WTC11 (cell line): ENCODE results near the gene WDR33. TPM values are rescaled to one million over a fixed set of nuclear protein-coding genes. Genes with fewer than 3 reads are reported as not detected.
A peak's percentile ranks its signal among the peaks of the same experiment; 100 is the strongest.

Source experiments
- ATAC-seq: fragments of 200-7000 bp; cut with Tn5 transposase; 2 replicates; pipeline ENCODE4 v1.10.0; 2021; ENCODE audit warnings: mild to moderate bottlenecking, moderate library complexity
- CTCF ChIA-PET: fragments of 300-600 bp; sonication (Branson Sonifier 250); formaldehyde crosslinking; loops from one replicate; lab custom pipeline; 2021; ENCODE audit warnings: antibody characterized with exemption; lab: Charles Lee
- POLR2A ChIA-PET: fragments of 350-600 bp; sonication (Branson Sonifier 250); formaldehyde crosslinking; loops from one replicate; lab custom pipeline; 2021; ENCODE audit warnings: antibody characterized with exemption; lab: Charles Lee
- DNase-seq: peaks from one replicate; pipeline ENCODE4 v3.0.0; 2021; ENCODE audit warnings: low spot score
- H3K27ac Mint-ChIP-seq: 2 replicates; pipeline ENCODE4 v1.8.0; 2021; ENCODE audit warnings: mixed read lengths
- H3K27me3 Mint-ChIP-seq: 2 replicates; pipeline ENCODE4 v1.8.0; 2021; ENCODE audit warnings: low read depth, mild to moderate bottlenecking, moderate library complexity, mixed read lengths
- H3K36me3 Mint-ChIP-seq: 2 replicates; pipeline ENCODE4 v1.8.0; 2021; ENCODE audit warnings: mixed read lengths
- H3K4me1 Mint-ChIP-seq: 2 replicates; pipeline ENCODE4 v1.8.0; 2022; ENCODE audit warnings: mixed read lengths
- H3K4me3 Mint-ChIP-seq: 2 replicates; pipeline ENCODE4 v1.8.0; 2021; ENCODE audit warnings: mild to moderate bottlenecking, moderate library complexity, mixed read lengths
- H3K9me3 Mint-ChIP-seq: 2 replicates; pipeline ENCODE4 v1.8.0; 2021; ENCODE audit warnings: mixed read lengths
- ATF6 ChIP-seq: sonication (generic); formaldehyde crosslinking; IDR thresholded peaks from 2 replicates; pipeline ENCODE4 v1.8.1; 2023; ENCODE audit warnings: mild to moderate bottlenecking, missing genetic modification reagents
- ERG ChIP-seq: fragments of 250-450 bp; sonication (Bioruptor Pico); IDR thresholded peaks from 2 replicates; pipeline ENCODE4 v1.8.0; 2021; ENCODE audit warnings: mild to moderate bottlenecking
- ETV6 ChIP-seq: sonication (generic); formaldehyde crosslinking; IDR thresholded peaks from 2 replicates; pipeline ENCODE4 v1.8.1; 2022; ENCODE audit warnings: mild to moderate bottlenecking, missing genetic modification reagents
- HMGA2 ChIP-seq: fragments of 250-450 bp; sonication (Bioruptor Pico); IDR thresholded peaks from 2 replicates; pipeline ENCODE4 v1.4.0; 2021; ENCODE audit warnings: mild to moderate bottlenecking, moderate library complexity
- HMGXB4 ChIP-seq: sonication (generic); formaldehyde crosslinking; IDR thresholded peaks from 2 replicates; pipeline ENCODE4 v1.8.1; 2023; ENCODE audit warnings: mild to moderate bottlenecking, moderate library complexity, missing genetic modification reagents
- NR2C2 ChIP-seq: sonication (generic); formaldehyde crosslinking; IDR thresholded peaks from 2 replicates; pipeline ENCODE4 v1.8.0; 2022; ENCODE audit warnings: mild to moderate bottlenecking, missing genetic modification reagents
- NR3C1 ChIP-seq: sonication (generic); formaldehyde crosslinking; conservative IDR thresholded peaks from 2 replicates; pipeline ENCODE4 v1.8.1; 2023; ENCODE audit warnings: low read depth, mild to moderate bottlenecking, missing genetic modification reagents
- PRRX2 ChIP-seq: fragments of 250-450 bp; sonication (Bioruptor Pico); IDR thresholded peaks from 2 replicates; pipeline ENCODE4 v1.8.0; 2021; ENCODE audit warnings: mild to moderate bottlenecking
- USF1 ChIP-seq: sonication (generic); formaldehyde crosslinking; IDR thresholded peaks from 2 replicates; pipeline ENCODE4 v1.8.0; 2022; ENCODE audit warnings: mild to moderate bottlenecking, missing genetic modification reagents
- ZBTB43 ChIP-seq: sonication (generic); formaldehyde crosslinking; IDR thresholded peaks from 2 replicates; pipeline ENCODE4 v1.8.1; 2023; ENCODE audit warnings: mild to moderate bottlenecking, missing genetic modification reagents
- ZNF121 ChIP-seq: sonication (generic); formaldehyde crosslinking; IDR thresholded peaks from 2 replicates; pipeline ENCODE4 v1.8.0; 2023; ENCODE audit warnings: missing genetic modification reagents
- ZNF281 ChIP-seq: sonication (generic); formaldehyde crosslinking; IDR thresholded peaks from 2 replicates; pipeline ENCODE4 v1.8.0; 2023; ENCODE audit warnings: mild to moderate bottlenecking, missing genetic modification reagents
- total RNA-seq: library from RNA; stranded (reverse); gene quantifications from 3 replicates; pipeline ENCODE4 v1.2.3, GENCODE V29; 2021

The WDR33 gene
- total RNA-seq, 1 experiment from 2014 or later, result 67.1 TPM

- no peak for TF ChIP-seq ZBTB43 (CRISPR knock-in tag)
- TF ChIP-seq USF1 (CRISPR knock-in tag), result no peak
- no peak for TF ChIP-seq HMGA2 (CRISPR knock-in tag)
- no peak for TF ChIP-seq ATF6
Measured at GRCh38 chr2:127705391-127706065, 105.4 kb downstream of the WDR33 start (continued).

- no peak for ATAC-seq
- Mint-ChIP-seq H3K9me3 (no peaks in the 10 kb centered on the region), H3K4me1 (peaks cover 27% of the 10 kb centered on the region), H3K4me3 (no peak overlapping the region), H3K27me3 (peaks cover 1% of the 10 kb centered on the region), H3K36me3 (peaks cover 44% of the 10 kb centered on the region), H3K27ac (0 out of 2 replicates have a peak overlapping the region, but pooled peaks have one; percentile 57)
- no peak for DNase-seq
- POLR2A ChIA-PET, result interaction anchor here (1.3 kb wide), 1 partner anchor 30 kb away, joined by 4 read pairs; no protein-coding TSS in a partner anchor
- CTCF ChIA-PET, result interaction anchor here (3.1 kb wide), 1 partner anchor 9 kb away, joined by 9 read pairs; no protein-coding TSS in a partner anchor
- TF ChIP-seq NR3C1 (CRISPR knock-in tag), result no peak
- TF ChIP-seq PRRX2, result no peak
- no peak for TF ChIP-seq ZNF121 (CRISPR knock-in tag)
- no peak for TF ChIP-seq ERG
- TF ChIP-seq HMGXB4, result no peak
- TF ChIP-seq ETV6 (CRISPR knock-in tag), result no peak
- no peak for TF ChIP-seq NR2C2
- TF ChIP-seq ZNF281 (CRISPR knock-in tag), result no peak
Measured at GRCh38 chr2:127704641-127705390, 106.2 kb downstream of the WDR33 start.
